Muscle of leg (tissue), 11 donors: ENCODE data around the gene STAB2. TPM values are rescaled to one million over a fixed set of nuclear protein-coding genes. Genes with fewer than 3 reads are reported as not detected.

Experiments used
- DNase-seq: peaks from one replicate; pipeline ENCODE4 v3.0.0; 2013
- H3K27ac ChIP-seq: one replicate; pipeline ENCODE4 v1.5.1; 2013; ENCODE audit warnings: mild to moderate bottlenecking, low read length, control low read depth
- H3K27me3 ChIP-seq: one replicate; pipeline ENCODE4 v1.6.1; 2013; ENCODE audit warnings: low read length; ENCODE audit not compliant: control insufficient read depth, insufficient read depth
- H3K36me3 ChIP-seq: one replicate; pipeline ENCODE4 v1.6.1; 2013; ENCODE audit warnings: low read length; ENCODE audit not compliant: control insufficient read depth, insufficient read depth
- H3K4me1 ChIP-seq: one replicate; pipeline ENCODE4 v1.6.1; 2013; ENCODE audit warnings: low read length; ENCODE audit not compliant: control insufficient read depth, insufficient read depth
- H3K4me3 ChIP-seq: one replicate; pipeline ENCODE4 v1.5.1; 2013; ENCODE audit warnings: low read length, control low read depth
- H3K9me3 ChIP-seq: replicated peaks from 2 replicates; pipeline ENCODE4 v1.6.1; 2013; ENCODE audit warnings: low read depth, low read length; ENCODE audit not compliant: control insufficient read depth
- WGBS: methylation state at CpG from one replicate; pipeline ENCODE4 v1.1.5; 2013; ENCODE audit warnings: missing lambda C conversion rate; ENCODE audit not compliant: insufficient coverage; 5-methylcytosine and 5-hydroxymethylcytosine counted together
- polyA plus RNA-seq, 8 donors: library from polyadenylated mRNA; unstranded; fragments of 120-200 nt; gene quantifications; one replicate each; pipeline versions ENCODE4 v1.2.1 to v1.2.3, GENCODE V29; 2013; ENCODE audit warnings: inconsistent platforms in 1 of 8, low replicate concordance in 1 of 8; ENCODE audit not compliant: insufficient read length in 8 of 8, insufficient read depth in 1 of 8
- total RNA-seq: library from RNA; stranded (reverse); fragments of 120-200 nt; gene quantifications from one replicate; pipeline ENCODE4 v1.2.4, GENCODE V29; 2013

Gene STAB2
- total and polyA plus RNA-seq, 9 donors, result 0.86 to 6.0 (median 2.5) TPM

- Histone ChIP-seq H3K4me1 (peaks cover 5% of the 10 kb centered on the region), H3K27ac (no peak overlapping the region), H3K36me3 (no peaks in the 10 kb centered on the region), H3K9me3 (no peaks in the 10 kb centered on the region), H3K27me3 (no peaks in the 10 kb centered on the region), H3K4me3 (no peak overlapping the region)
- no CpG with 5 or more reads among the region's 2 CpGs for WGBS
- no peak for DNase-seq
These were observed 80.1 kb downstream of the STAB2 start for GRCh38 chr12:103667125-103667524.

GRCh38 chr12:103668520-103668919 is 81.4 kb downstream of the STAB2 start:
- peaks cover 8% of the 10 kb centered on the region for H3K4me1 ChIP-seq
- 86% methylated on average over 8 of the region's 8 CpGs for WGBS
- DNase-seq, result no peak

GRCh38 chr12:103671367-103671766 is 84.3 kb downstream of the STAB2 start:
- WGBS, result no CpG with 5 or more reads among the region's 1 CpG
- H3K4me1 ChIP-seq, result peaks cover 3% of the 10 kb centered on the region
- DNase-seq, result no peak
- H3K27me3 ChIP-seq, result no peaks in the 10 kb centered on the region
- no peaks in the 10 kb centered on the region for H3K9me3 ChIP-seq
- H3K27ac ChIP-seq, result no peak overlapping the region
- H3K4me3 ChIP-seq, result no peak overlapping the region
- no peaks in the 10 kb centered on the region for H3K36me3 ChIP-seq

More at GRCh38 chr12:103668520-103668919, 81.4 kb downstream of the STAB2 start:
- Histone ChIP-seq H3K27me3 (no peaks in the 10 kb centered on the region), H3K36me3 (no peaks in the 10 kb centered on the region), H3K4me3 (no peak overlapping the region), H3K9me3 (no peaks in the 10 kb centered on the region), H3K27ac (no peak overlapping the region)

- H3K4me1 ChIP-seq, result peaks cover 3% of the 10 kb centered on the region
- DNase-seq, result no peak
- no peaks in the 10 kb centered on the region for H3K36me3 ChIP-seq
- no peaks in the 10 kb centered on the region for H3K9me3 ChIP-seq
- H3K27ac ChIP-seq, result no peak overlapping the region
- H3K4me3 ChIP-seq, result no peak overlapping the region
- no peaks in the 10 kb centered on the region for H3K27me3 ChIP-seq
- 76% methylated on average over 8 of the region's 10 CpGs for WGBS
These were observed 85.5 kb downstream of the STAB2 start for GRCh38 chr12:103672401-103673119.

GRCh38 chr12:103673487-103673886 is 86.4 kb downstream of the STAB2 start:
- WGBS, result 86% methylated on average over 3 of the region's 6 CpGs

GRCh38 chr12:103673891-103674375 is 86.9 kb downstream of the STAB2 start:
- Histone ChIP-seq H3K36me3 (no peaks in the 10 kb centered on the region), H3K4me3 (no peak overlapping the region), H3K27me3 (no peaks in the 10 kb centered on the region), H3K27ac (no peak overlapping the region), H3K9me3 (no peaks in the 10 kb centered on the region), H3K4me1 (peaks cover 3% of the 10 kb centered on the region)
- 84% methylated on average over 10 of the region's 10 CpGs for WGBS
- DNase-seq, result no peak

More at GRCh38 chr12:103673487-103673886, 86.4 kb downstream of the STAB2 start:
- Histone ChIP-seq H3K4me1 (peaks cover 3% of the 10 kb centered on the region), H3K27me3 (no peaks in the 10 kb centered on the region), H3K36me3 (no peaks in the 10 kb centered on the region), H3K4me3 (no peak overlapping the region), H3K9me3 (no peaks in the 10 kb centered on the region), H3K27ac (no peak overlapping the region)
- no peak for DNase-seq

GRCh38 chr12:103676893-103677292 is 89.8 kb downstream of the STAB2 start:
- WGBS, result no CpG with 5 or more reads among the region's 3 CpGs
- no peak overlapping the region for H3K27ac ChIP-seq
- H3K4me3 ChIP-seq, result no peak overlapping the region
- H3K36me3 ChIP-seq, result no peaks in the 10 kb centered on the region
- no peak for DNase-seq
- no peaks in the 10 kb centered on the region for H3K27me3 ChIP-seq
- H3K4me1 ChIP-seq, result peaks cover 11% of the 10 kb centered on the region
- no peaks in the 10 kb centered on the region for H3K9me3 ChIP-seq

- Histone ChIP-seq H3K9me3 (no peaks in the 10 kb centered on the region), H3K27me3 (no peaks in the 10 kb centered on the region), H3K27ac (no peak overlapping the region), H3K4me3 (no peak overlapping the region), H3K36me3 (no peaks in the 10 kb centered on the region), H3K4me1 (peaks cover 9% of the 10 kb centered on the region)
- no peak for DNase-seq
- WGBS, result 55% methylated on average over 4 of the region's 8 CpGs
These were observed 90.3 kb downstream of the STAB2 start for GRCh38 chr12:103677341-103677740.

GRCh38 chr12:103677905-103678304 is 90.8 kb downstream of the STAB2 start:
- H3K4me1 ChIP-seq, result peaks cover 7% of the 10 kb centered on the region
- no CpG with 5 or more reads among the region's 2 CpGs for WGBS
- no peaks in the 10 kb centered on the region for H3K27me3 ChIP-seq
- no peaks in the 10 kb centered on the region for H3K9me3 ChIP-seq
- no peak overlapping the region for H3K27ac ChIP-seq
- no peak for DNase-seq
- no peaks in the 10 kb centered on the region for H3K36me3 ChIP-seq
- H3K4me3 ChIP-seq, result no peak overlapping the region

GRCh38 chr12:103679421-103680170 is 92.5 kb downstream of the STAB2 start:
- Histone ChIP-seq H3K36me3 (no peaks in the 10 kb centered on the region), H3K27ac (no peak overlapping the region), H3K27me3 (no peaks in the 10 kb centered on the region), H3K4me1 (peaks cover 7% of the 10 kb centered on the region), H3K4me3 (no peak overlapping the region), H3K9me3 (no peaks in the 10 kb centered on the region)
- 60% methylated on average over 2 of the region's 7 CpGs for WGBS
- DNase-seq, result no peak
